HG02973 (cell line): Measurements from ENCODE around the gene BDKRB2.
"Not testable (repeated sequence)": the region's sequence is repeated elsewhere in the genome, so short reads cannot be mapped to it uniquely, and the experiment has no call there.

Source experiments
- ATAC-seq: cut with Tn5 transposase; IDR thresholded peaks from one replicate; pipeline ENCODE4 v1.9.1; 2021; ENCODE audit warnings: moderate library complexity; ENCODE audit not compliant: unreplicated experiment

Gene BDKRB2

DNA sequence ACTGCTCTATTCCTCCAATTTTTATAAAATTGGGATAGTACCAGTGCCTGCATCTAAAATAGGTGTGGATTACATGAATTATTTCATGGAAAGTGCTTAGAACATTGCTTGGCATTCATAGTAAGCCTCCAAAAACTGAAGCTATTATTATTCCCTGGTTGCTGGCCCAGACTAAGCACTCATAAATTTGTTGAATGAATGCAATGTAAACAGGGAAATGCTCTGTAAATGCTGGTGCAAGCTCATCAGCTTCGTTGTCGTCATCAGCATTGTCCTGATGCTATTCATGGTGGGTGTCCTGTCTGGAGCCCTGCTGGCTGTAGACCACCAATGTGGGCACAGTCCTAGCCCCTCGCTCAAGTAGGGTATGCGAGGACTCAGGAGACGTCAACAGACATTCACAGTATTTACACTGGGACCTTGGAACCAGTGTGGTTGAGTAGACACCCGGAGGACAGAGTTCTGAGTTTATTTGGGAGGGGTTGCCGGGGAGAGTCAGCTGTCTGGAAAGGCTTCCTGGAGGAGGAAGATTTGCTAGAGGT lies 16.5 kb downstream of the BDKRB2 start:
- no peak for ATAC-seq

DNA sequence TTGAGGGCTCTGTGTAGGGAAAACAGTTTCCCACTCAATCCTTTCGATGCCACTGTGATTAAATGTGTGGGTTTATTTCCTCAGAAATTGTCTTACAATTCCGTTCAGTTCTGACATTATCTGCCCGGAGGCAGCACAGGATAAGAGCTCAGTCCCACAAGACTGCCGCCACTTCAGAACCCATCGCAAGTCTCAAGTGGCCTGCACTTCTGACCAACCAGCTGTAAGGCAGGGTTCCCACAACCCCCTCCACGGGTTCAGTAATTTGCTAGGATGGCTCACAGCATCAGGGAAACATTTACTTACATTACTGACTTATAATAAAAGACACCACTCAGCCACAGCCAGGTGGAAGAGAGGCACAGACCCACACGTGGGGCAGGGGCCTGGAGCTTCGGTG lies 17.2 kb downstream of the BDKRB2 start:
- ATAC-seq, result no peak

DNA sequence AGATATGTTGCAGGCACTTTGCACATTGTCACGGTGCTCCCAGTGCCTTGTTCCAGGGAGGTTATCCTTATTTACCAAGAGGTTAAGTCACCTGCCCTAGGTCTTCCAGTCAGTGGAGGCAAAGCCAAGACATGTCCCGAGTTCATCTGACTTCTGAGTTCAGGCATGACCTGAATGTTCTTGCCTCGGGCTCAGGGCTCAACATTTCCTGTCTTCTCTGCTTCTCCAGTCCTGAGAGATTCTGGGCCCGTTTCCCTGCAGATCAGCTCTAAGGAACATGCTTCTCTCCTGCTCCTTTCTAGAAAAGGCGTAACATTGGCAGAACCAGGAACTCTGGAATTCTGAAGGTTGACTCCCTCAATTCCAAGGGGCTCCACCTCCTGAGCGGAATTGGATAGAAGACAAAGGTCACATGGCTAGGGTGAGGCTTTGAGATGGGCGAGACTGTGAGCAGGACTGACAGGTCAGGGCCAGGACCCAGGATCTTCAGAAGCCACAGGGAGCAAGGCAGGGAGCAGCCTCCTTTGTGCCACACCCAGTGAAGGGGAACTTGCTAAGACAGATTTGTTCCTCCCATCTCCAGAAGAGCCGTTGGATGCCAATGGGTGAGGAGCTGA lies 19.9 kb downstream of the BDKRB2 start:
- no peak for ATAC-seq

DNA sequence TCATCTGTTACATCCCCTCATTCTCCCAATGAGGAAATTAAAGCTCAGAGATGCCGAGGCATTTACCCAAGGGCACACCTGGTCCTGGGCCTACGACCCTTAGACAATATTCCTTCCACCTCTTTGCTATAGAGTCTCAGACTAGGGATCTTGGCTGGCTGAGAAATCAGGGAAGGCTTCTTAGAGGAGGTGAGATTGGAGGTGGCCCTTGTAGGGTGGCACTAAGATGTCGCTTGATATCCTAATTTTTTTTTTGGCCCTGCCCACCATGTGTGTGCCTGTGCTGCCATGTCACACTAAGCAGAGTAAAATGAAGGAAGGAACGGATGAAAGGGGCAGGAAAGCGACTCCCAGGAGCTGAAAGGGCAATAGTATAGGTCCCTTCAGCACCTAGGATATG lies 20.6 kb downstream of the BDKRB2 start:
- ATAC-seq, result no peak

DNA sequence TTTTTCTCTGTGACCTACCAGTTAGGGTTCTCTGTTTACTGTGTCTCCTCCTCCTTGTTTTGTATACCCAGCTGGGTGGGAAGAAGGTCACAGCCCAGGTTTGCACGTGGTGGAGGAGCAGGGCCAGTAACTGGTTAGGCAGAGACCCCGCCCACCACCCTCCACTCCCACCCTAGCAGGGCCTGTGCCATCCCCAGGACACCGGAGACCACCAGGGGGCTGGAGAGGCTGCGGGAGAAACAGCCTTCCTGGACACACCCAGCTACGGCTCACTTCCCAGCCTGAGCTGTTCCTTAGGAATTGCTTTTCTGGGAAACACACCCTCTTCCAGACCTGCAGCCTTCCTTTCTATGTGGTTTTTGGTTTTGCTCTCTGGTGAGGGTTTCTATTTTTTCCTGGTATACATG lies 21.1 kb downstream of the BDKRB2 start:
- ATAC-seq, result no peak

DNA sequence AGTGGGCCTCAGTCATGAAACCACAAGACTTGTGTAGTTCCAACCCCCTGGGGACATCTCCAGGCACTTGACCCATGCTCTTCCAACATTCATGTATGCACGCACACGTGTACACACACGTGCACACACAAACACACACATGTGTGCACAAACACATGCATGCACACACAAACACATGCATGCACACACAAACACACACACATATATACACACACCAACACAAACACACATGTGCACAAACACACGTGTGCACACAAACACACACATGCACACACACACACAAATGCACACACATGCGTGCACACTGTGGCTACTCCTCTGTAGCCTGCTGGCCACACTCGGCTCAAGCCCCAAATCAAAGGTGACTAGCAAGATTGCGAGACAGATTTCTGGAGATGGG lies 22.8 kb downstream of the BDKRB2 start:
- no peak for ATAC-seq

DNA sequence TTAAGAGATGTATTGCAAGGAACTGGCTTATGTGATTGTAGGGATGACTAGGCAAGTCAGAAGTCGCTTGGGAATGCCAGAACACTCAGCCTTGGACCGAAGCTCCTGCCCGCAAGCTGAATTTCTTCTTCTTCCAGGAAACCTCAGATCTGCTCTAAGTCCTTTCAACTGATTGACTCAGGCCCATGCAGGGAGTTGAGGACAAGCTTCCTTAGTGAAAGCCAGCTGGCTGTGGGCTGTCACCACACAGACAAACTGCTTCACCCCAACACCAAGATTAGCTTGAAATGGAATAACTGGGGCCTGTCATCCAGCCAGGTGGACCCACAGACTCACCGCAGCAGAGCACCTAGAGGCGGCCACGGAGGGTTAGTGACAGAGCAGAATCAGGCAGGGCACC lies 24.7 kb downstream of the BDKRB2 start:
- ATAC-seq, result no peak

DNA sequence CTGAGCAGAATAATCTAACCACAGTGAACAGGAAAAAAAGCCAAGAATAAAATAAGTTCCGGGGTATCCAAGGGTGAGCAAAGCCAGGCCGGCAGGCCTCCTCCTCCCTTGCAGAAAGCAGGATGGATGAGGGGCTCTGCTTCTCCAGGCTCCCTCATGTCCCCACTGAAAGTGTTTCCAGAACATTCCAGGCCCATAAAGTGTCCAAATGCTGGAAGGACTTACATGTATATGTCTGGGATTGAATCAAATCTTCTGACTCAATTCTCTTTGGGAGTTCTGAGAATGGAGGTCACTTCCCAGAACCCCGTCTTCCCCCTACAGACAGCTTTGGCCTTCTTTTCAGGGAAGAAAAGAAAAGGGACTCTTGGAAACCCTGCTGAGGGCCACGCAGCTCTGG lies 26.4 kb downstream of the BDKRB2 start:
- ATAC-seq, result no peak

DNA sequence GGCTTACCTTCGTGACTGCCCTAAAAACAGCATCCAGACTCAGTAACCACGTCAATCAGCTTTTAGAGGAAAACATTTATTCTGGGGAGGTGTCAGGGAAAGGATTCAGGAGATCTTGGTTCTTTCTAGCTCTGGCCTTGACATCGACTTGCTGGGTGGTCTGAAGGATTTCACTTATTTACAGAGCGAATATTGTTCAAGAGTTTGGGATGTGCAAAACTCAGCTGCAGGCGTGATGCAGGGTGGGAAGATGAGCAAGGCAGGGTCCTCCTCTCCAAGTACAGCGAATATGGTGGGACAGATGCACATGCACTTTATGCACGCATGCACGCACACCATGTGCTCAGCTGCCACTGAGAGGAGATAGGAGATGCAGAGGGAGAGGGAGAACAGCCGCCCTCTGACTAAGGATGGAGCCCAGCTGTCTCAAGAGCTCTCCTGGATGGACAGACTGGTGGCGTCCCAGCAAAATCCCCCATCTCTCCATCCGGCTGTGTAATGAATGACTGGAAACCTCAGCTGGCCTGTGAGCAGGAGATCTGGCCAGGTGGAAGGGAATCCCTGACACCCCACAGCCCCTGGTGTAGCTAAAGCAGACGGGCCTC lies 27.0 kb downstream of the BDKRB2 start:
- no peak for ATAC-seq

DNA sequence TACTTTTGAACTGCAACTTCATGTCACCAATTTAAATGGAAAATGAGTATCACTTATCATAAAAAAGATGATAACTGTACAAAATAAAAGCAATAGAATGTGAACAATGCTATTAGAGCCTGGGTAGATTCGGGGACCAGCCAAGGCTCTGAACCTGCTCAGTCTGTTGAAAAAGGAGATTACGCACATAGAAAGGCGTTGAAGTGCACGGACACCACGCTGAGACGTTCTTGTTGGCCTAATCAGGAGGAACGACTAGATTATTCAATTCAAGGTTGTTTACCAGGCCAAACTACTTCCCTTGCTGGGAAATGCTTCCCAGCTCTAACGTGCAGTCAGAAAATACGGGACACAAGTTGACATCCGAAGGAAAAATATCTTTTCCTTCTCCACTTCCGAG lies 27.9 kb downstream of the BDKRB2 start:
- ATAC-seq, result no peak

DNA sequence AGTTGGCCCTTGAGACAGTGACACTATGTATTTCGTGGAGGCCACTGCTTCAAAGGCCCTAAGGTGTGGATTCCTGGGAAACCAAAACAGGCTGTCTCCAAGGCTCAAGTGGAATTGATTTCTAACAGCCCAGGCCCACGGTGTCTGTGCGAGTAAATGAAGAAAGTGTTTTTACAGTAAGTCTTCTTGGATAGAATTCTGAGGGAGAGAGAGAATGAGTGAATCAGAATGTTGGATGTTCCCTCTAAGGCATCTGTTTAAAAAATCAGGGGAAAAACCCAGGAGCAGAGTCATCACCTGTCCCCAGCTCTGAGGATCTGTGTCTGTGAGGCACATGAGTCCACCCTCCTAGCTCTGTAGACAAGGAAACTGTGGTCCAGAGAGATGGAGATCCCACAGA lies 29.0 kb downstream of the BDKRB2 start:
- ATAC-seq, result no peak

DNA sequence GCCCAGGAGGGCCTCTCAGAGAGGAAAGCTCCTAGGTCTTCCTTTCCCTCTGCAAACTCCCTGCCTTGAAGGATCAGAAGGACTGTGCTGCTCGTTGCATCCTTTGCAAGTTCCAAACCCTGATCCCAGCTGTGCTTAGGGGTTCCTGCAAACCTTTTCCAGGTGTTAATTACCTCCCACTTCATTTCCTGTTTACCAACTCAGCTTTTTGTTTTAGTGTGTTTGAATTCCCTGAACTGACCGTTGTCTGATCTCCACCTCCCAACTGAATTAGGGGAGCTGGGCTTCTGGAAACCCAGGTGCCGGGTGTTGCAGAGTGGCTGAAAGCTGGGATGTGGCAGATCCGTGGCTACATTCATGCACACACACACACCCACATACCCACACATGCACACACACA lies 30.8 kb downstream of the BDKRB2 start:
- no peak for ATAC-seq

DNA sequence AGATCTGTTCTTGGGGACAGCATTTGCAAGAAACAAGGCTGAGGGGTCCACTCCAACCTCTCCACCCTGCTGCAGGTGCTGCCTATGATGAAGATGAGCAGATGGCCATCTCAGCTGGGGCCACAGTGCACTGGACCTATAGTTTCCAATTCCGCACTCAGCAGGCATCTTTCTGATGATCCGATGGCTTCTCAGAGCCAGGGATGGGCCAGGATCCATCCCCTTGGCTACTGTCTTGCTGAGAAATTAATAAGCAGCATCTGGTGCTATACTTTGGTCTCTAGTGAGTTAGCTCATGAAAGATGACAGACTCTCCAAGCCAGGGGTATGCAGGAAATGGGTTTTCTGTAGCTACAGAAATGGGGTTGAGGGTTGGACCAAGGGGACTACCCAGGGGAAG lies 33.0 kb downstream of the BDKRB2 start:
- no peak for ATAC-seq

DNA sequence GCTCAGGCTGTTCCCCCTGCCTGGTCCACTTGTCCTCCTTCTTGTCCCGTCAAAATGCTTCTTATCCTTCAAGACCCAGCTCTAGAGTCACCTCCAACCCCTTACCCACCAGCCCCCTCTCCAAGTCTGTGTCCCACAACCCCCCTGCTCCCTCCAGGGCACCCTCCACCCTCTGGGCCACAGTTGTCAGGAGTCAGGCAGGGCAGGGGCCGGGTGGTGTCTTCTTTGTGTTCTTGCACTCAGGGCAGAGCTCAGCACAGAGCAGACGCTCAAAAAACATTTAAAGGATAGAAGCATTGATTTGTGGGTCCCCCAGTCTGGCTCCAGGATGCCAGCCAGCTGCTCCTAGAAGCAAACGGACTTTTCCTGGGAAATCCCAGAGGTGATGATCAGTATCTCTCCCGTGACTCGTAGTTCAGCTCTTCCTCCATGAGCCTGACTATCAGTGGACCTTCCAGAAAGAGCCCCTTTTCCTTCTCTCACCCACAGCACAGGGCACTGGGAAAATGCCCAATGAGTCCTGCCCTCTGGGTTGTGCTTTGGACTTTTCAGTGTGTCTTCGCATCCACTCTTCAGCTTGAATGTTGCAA lies 34.1 kb downstream of the BDKRB2 start:
- ATAC-seq, result no peak

DNA sequence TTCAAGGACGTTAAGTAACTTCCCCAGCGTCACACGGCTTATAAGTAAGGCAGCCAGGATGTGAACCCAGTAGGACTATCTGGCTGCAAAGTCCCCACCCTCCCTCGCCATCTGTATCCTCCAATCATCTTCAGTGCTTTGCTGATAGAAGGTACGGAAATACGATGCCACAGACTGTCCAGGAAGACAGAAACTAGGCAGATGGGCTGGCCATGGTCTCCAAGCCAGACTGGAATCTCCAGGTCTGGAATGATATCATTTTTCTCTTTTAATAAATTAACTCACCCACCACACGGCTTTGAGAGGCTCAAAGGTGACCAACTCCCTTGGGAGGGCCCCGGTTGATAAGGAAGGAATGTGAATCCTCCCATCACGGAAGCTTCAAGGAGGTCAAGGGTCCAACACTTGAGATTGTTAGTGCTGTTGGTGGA lies 35.1 kb downstream of the BDKRB2 start:
- no peak for ATAC-seq

DNA sequence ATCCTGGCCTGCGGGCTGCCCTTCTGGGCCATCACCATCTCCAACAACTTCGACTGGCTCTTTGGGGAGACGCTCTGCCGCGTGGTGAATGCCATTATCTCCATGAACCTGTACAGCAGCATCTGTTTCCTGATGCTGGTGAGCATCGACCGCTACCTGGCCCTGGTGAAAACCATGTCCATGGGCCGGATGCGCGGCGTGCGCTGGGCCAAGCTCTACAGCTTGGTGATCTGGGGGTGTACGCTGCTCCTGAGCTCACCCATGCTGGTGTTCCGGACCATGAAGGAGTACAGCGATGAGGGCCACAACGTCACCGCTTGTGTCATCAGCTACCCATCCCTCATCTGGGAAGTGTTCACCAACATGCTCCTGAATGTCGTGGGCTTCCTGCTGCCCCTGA lies 36.0 kb downstream of the BDKRB2 start:
- no peak for ATAC-seq

DNA sequence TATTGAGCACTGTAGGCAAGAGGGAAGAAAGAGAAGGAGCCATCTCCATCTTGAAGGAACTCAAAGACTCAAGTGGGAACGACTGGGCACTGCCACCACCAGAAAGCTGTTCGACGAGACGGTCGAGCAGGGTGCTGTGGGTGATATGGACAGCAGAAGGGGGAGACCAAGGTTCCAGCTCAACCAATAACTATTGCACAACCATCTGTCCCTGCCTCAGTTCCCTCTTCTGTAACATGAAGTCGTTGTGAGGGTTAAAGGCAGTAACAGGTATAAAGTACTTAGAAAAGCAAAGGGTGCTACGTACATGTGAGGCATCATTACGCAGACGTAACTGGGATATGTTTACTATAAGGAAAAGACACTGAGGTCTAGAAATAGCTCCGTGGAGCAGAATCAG lies 37.5 kb downstream of the BDKRB2 start:
- no peak for ATAC-seq

DNA sequence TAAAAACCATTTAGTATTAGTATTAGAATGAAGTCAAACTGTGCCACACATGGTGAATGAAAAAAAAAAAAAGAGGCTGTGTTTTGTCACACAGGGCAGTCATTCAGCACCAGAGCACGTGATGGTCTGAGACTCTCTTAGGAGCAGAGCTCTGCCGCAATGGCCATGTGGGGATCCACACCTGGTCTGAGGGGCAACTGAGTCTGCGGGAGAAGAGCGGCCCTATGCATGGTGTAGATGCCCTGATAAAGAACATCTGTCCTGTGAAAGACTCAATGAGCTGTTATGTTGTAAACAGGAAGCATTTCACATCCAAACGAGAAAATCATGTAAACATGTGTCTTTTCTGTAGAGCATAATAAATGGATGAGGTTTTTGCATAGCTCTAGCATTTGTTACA lies 39.1 kb downstream of the BDKRB2 start:
- ATAC-seq, result no peak

DNA sequence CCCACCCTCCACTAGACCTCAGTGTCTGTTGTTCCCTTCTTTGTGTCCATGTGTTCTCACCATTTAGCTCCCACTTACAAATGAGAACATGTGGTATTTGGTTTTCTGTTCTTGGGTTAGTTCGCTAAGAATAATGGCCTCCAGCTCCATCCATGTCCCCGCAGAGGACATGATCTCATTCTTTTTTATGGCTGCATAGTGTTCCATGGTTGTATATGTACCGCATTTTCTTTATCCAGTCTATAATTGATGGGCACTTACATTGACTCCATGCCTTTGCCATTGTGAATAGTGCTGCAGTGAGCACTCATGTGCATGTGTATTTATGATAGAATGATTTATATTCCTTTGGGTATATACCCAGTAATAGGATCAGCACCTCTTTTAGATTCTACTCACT lies 40.4 kb downstream of the BDKRB2 start:
- ATAC-seq, result not testable (repeated sequence)

DNA sequence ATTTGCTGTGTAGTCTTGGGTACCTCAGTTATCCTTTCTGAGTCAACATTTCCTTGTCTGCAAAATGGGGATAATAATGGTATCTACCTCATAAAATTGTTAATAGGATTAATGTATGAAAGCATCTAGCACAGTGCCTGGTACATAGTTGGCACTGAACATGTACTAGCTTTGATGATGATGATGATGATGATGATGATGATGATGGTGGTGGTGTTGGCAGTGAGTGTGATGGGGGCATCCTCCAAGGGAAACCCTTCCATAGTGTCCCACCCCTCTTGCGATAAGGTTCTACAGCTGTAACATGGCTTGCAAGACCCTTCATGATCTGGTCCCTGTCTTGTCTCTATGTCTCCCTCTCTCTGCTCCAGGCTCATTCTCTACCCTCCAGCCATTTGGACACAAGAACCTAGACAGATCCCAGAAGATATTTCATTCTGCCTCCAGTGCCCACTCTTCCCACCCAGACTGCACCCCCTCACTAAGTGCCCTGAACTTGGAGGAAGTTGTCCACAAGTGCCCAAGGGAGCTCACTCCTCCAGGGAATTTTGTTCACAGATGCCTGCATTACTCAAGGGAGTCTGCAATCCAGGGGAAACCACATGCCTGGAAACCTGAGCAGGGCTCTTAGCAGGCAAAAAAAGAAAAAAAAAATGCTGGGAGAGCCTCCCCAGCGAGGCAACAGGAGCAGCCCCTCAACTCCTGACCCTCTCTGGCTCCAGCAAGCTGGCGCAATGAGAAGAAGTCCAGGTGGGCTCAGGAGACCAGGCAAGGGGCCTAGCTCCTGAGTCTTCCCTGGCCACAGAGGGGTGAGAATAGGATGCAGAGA lies 41.3 kb downstream of the BDKRB2 start:
- ATAC-seq, result no peak

DNA sequence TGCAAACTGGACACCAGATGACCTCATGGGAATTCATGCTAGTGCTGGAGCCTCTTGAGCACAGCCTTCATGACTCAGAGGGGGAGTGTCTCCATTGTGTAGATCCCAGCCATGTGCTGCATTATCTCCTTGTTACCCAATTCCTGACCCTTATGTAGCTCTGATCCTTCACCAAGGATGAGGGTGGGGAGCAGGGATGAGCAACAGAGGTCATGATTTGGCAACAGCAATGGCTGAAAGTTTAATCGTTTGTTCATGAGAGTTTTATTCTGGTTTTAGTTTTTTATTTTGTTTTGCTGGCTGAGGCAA lies 41.9 kb downstream of the BDKRB2 start:
- ATAC-seq, result no peak

DNA sequence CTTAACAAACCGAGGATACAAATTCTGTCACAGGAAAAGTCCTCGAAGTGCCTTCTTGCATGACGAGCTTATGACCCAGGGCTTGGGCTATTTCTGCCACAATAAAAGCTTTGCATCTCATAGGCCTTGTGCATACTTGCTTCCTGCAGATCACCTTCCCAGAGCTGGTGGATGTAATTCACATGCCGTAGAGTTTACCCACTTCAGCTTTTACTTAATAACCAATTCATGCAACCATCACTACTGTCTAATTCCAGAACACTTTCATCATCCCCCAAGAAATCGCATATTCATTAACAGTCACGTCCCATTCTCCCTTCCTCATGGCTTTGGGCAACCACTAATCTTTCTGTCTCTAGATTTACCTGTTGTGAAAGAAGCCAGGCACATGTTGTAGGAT lies 42.4 kb downstream of the BDKRB2 start:
- no peak for ATAC-seq
